T-helper 1 cell treated with Interleukin-12 subunit alpha and Interleukin-12 subunit beta and Interleukin-4 antibody, amounts not matched to agents 30 ng/mL and 1 ng/mL, for 36 hours (primary cell): ENCODE results near the gene KCNQ1. TPM values are rescaled to one million over a fixed set of nuclear protein-coding genes. Genes with fewer than 3 reads are reported as not detected.

Experiments
- intact Hi-C: fragments of 100-400 bp; cut with micrococcal nuclease; formaldehyde crosslinking; loops from one replicate; pipeline ENCODE4 v1.15.1; 2024
- total RNA-seq: library from RNA; stranded (reverse); gene quantifications from 2 replicates; pipeline ENCODE4 v1.2.3, GENCODE V29; 2022

Gene KCNQ1
- total RNA-seq, 1 donor from 2014 or later = 16.9 TPM

DNA sequence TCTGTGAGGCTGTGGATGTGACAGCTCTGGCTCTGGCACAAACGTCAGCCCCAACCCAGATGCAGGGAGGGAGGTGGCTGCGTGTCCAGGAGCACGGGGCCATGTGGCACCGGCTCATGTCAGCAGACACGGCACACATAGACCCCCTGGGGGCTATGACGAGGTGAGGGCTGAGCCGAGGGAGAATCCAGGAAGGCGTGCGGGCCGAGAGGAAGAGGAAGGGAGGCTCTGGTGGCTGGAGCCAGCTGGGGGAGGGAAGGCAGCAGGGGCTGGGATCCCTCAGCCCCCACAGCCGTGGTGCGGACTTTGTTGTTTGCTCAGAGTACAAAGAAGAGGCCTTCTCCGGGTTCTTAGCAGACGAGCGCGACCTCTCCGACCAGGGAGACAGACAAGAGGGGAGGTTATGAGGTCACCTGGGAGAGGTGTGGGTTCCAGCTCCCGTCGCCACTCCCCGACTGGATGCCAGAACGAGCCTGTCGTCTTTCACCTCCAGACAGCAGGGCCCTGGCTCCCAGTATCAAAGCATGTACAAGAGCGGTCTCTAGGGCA is 394.7 kb downstream of the KCNQ1 start:
- intact Hi-C loops = no loop called here

DNA sequence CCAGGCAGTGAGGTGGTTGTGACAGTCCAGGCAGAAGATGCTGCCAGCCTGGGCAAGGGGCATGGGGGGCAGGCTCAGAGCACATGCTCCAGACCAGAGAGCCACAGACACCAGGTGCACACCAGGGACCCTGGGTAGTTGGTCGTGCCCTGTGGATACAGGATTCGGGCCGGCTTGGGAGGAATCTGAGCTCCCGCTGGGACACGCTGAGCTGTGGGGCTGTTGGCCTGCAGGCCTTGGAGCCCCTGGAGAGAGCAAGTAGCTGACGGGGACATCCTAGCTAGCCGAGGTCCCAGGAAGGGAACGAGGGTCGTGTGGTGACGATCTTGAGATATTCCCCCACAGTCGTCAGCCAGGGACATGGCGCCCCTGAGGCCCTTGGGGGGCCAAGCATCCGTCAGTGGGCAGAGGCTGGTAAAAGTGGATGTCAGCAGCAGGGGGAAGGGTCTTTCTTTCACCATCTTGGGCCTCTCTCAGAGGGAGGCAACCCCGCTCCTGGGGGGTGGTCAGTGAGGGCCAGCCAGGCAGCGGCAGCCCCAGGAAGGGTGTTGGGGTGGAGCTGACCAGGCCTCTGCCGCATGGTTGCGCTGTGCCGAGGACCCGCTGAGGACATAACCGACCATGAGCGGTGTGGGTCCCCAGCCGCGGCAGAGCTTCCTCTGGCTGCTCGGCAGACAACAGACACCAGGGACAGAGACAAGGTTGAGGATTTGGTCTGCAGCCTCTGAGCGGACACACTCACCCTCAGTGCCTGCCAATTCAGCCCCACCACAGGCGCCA is 396.8 kb downstream of the KCNQ1 start:
- intact Hi-C loops = no loop called here

DNA sequence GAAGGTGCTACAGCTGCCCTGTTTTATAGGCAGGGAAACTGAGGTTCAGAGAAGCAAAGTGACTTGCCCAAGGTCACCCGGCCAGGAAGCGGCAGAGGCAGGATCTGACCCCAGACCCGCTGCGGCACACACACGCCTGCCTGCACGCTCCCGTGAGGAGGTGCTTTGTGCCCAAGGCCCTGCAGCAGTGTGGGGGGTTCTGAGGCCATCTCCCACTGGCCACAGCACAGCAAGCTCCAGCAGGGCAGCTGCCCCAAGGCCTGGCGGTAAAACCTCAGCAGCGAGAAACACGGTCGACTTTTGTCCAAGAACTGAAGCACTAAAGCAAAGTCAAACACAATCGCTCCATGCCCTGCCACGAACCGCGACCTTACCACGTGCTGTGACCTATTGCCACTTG is 398.1 kb downstream of the KCNQ1 start:
- intact Hi-C loops = no loop called here

- intact Hi-C loops = no loop called here
These were observed 398.7 kb downstream of the KCNQ1 start for GRCh38 chr11:2843551-2843950.

- intact Hi-C loops = no loop called here
These were observed 399.5 kb downstream of the KCNQ1 start for GRCh38 chr11:2844116-2844842.

- intact Hi-C loops = no loop called here
These were observed 400.2 kb downstream of the KCNQ1 start for GRCh38 chr11:2844996-2845395.

- intact Hi-C loops = no loop called here
These were observed 401.2 kb downstream of the KCNQ1 start for GRCh38 chr11:2846056-2846455.

DNA sequence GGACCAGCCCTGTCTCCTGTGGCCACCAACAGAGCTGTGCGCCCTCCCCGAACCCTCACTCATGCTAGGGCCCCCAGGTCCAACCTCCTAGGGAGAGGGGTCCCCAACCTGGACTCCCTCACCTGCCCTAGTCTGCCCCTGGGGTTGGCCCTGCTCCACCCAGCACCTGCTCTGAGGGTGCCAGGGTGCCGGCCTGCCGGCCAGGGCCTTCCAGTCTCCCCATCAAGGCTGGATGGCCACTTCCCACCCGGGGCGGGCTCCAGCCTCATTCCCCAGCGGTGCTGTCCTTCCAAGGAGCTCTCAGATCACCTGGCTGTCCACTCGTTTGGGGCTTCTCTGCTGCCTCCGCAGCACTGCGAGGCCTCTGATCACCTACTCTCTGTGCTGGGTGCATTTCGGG is 401.7 kb downstream of the KCNQ1 start:
- intact Hi-C loops = no loop called here

DNA sequence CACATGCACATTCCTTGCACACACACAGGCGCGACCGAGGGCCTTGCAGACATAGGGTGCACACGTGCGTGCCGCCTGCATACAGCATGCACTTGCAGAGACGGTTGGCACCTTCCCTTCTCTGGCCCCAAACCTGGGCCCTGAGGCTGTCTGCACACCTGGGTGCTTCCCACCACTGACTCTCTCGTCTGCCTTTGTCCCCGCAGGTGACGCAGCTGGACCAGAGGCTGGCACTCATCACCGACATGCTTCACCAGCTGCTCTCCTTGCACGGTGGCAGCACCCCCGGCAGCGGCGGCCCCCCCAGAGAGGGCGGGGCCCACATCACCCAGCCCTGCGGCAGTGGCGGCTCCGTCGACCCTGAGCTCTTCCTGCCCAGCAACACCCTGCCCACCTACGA is 402.8 kb downstream of the KCNQ1 start:
- intact Hi-C loops = no loop called here

DNA sequence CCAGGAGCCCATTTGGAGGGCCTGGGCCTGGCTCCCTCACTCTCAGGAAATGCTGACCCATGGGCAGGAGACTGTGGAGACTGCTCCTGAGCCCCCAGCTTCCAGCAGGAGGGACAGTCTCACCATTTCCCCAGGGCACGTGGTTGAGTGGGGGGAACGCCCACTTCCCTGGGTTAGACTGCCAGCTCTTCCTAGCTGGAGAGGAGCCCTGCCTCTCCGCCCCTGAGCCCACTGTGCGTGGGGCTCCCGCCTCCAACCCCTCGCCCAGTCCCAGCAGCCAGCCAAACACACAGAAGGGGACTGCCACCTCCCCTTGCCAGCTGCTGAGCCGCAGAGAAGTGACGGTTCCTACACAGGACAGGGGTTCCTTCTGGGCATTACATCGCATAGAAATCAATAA is 403.7 kb downstream of the KCNQ1 start:
- intact Hi-C loops = no loop called here

DNA sequence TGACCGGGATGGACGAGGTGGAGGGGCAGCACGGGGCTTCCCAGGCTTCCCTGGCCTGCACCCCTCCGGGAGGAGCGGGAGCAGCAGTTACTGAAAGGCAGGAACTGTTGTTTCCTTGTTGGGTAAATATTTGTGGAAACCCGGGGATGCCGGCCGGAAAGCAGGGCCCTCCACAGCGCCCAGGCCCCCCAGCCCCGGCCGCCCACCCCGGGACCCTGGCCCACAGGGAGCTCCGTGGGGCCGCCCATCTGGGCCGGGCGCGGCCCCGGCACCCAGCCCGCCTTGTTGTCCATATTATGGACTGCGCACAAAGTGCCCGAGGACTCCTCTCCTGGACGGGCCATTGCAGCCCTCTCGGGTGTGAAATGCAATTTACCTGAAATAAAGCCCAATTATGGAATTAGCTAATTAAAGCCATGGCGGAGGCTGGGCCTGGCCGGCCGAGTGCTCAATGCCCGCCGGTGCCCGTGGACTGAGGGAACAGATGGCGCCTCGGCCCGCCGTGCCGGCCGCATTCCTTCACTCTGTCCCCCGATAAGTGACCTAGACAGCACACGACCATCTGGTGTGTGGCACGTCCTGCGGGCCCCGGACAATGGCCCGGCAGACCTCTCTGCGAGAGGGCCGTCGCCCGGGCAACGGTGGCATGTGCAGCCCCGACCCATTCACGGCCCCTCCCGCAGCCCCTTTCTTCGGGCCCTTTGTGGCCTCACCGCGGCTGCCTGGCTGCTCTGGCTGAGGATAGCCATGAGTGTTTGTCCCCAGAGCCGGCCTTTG is 405.4 kb downstream of the KCNQ1 start:
- intact Hi-C loops = no loop called here

- intact Hi-C loops = no loop called here
These were observed 408.6 kb downstream of the KCNQ1 start for GRCh38 chr11:2853401-2853800.

GRCh38 chr11:2853997-2854560 is 409.3 kb downstream of the KCNQ1 start:
- intact Hi-C loops = no loop called here

DNA sequence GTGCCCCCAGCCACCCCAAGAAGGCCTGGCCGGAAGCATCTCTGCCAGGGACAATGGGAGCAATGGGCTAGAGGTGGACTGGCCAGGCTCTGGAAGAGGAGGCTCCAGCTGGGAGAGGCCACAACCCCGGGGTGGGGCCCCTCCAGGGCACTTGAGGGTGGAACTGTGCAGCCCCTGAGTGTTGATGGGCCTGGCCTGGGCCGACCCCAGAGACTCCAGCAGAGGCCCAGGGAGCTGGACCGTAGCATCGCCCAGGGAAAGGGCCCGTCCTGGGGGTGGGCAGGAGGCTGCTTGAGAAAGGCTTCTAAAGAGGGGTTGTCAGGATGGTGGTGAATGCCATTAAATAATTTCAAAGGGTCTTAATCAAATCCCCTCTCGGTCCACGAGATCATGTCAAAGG is 410.4 kb downstream of the KCNQ1 start:
- intact Hi-C loops = no loop called here

- intact Hi-C loops = no loop called here
These were observed 412.5 kb downstream of the KCNQ1 start for GRCh38 chr11:2857276-2857675.

GRCh38 chr11:2857918-2858317 is 413.1 kb downstream of the KCNQ1 start:
- intact Hi-C loops = no loop called here

DNA sequence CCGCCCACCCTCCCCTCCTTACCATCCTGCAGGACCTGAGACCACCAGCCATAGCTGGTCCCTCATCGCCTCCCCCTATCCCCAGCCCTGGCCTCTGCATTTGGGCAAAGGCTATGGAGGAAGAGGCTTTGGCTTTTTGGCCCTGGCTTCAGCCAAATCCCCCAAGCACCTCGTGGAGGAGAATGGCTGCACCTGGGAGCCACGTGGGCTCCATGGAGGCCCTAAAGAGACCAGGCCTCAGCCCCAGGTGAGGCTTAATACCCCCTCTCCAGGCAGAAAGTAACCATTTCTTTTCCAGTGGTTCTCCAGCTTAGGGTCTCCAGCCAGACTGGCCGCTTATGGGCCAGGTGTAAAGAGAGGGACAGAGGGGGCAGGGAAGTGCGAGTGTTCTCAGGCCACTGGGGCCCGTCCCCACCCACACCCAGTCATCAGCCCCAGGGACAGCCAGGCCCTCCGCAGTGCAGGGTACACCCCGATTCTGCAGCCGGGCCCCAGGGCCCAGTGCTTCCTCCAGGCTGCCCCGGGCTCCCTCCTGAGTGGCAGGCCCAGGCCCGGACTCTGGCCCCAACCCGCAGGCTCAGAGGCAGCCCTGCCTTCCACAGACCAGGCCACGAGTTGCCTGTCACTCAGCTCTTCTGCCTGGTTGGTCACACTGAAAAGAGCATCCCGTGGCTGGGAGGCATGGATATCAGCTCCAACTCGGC is 414.3 kb downstream of the KCNQ1 start:
- intact Hi-C loops = no loop called here

DNA sequence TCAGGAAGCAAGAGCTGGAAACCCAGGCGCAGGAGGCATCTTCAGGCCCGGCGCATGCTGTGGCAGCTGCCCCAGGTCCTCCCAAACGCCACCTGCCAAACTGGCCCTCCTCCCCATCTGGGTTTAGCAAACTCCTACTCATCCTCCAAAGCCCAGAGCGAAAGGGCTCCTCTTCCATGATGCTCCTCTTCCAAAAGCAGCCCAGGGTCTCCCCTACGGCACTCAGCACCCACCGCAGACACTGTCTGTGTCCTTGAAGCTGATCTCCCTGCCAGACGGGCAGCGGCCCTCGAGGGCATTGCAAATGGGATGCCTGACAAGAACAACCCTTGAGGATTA is 414.9 kb downstream of the KCNQ1 start:
- intact Hi-C loops = no loop called here

- intact Hi-C loops = no loop called here
These were observed 415.8 kb downstream of the KCNQ1 start for GRCh38 chr11:2860636-2861035.

DNA sequence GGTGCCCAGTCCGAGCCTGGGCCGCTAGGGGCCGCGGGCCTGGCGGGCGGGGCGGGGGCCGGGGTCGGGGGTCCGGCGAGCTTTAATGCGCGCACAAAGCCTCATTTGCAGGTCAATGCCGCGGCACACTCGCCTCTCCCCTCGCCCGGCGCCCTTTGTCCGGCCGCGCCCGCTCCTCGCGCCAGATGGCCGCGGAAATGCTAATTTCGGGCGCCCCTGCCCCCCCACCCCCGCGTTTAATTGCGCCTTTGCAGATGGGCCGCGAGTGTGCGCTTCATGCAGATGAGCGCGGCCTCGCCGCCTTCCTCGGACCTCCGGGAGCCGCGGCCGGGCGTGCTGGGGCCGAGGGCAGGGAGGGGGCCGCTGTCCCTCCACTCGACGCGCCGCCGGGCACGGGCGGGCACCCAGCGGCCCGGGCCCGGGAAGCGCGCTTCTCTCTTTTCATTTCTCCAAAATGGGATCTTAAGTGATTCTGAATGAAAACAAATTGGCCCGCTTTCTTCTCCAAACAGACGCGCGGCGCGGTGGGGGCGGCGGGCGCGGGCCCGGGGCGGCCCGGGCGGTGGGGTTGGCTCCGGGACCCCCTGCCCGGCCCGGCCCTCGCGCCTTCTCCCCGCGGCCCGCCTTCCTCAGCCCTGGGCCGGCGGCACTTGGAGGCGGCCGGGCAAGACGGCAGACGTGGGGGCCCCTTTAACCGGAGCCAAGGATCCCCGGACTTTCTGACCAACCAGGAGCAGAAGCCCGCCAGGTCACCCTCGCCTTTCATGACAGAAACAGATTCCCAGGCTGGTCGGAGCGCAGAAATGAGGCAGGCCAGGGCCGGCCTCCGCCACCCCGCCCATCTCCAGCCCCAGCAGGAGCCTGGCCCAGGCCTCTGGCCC is 417.8 kb downstream of the KCNQ1 start:
- intact Hi-C loops = no loop called here
